ENCODE data around the gene RIT2.

RIT2 gene

DNA sequence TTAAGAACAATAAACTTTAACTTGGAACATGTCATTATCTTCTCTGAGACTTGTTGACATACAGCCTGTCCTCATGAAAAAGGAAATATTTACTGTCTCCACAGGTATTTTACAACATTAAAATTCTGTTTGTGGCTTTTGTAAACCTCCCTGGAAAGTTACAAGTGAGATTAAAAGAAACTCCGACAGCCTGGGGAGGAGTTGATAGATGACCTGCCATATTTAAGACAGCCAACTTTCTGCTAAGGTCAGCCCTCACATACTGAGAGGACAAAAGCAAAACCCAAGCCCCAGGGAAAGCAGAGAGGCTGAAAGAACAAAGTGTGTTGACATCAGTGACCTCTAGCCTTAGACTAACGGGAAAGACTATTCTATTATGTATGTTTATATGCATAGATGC is 350.2 kb downstream of the RIT2 start:
- Histone ChIP-seq H3K79me2 (ENCODE audit: insufficient read depth, low read length) (no peaks in the 10 kb centered on the region), H3K9me3 (ENCODE audit: insufficient read depth, low read length) (no peaks in the 10 kb centered on the region), H3K4me2 (ENCODE audit: low read depth, low read length, poor library complexity, severe bottlenecking) (no peak overlapping the region), H3K27me3 (ENCODE audit: low read length) (no peaks in the 10 kb centered on the region), H3K4me3 (ENCODE audit: insufficient read depth, low read length, poor library complexity, severe bottlenecking) (no peak overlapping the region), H4K20me1 (ENCODE audit: low read depth, low read length) (no peaks in the 10 kb centered on the region), H3K9ac (ENCODE audit: low read length) (no peak overlapping the region), H3K36me3 (ENCODE audit: low read length) (no peaks in the 10 kb centered on the region), H3K27ac (ENCODE audit: low read depth, low read length) (no peak overlapping the region), H3F3A (ENCODE audit: insufficient read depth) (no peaks in the 10 kb centered on the region), H2AFZ (ENCODE audit: low read depth, low read length, severe bottlenecking) (no peak overlapping the region), H3K9me2 (replicated peaks; ENCODE audit: insufficient read depth, low read length) (0 out of 2 replicates have a peak, but pooled peaks cover 5% of the 10 kb centered on the region)
- TF ChIP-seq EZH2phosphoT487 (conservative IDR thresholded peaks at IDR 0.05; ENCODE audit: low read length): no peak
- TF ChIP-seq, protein P1, sequence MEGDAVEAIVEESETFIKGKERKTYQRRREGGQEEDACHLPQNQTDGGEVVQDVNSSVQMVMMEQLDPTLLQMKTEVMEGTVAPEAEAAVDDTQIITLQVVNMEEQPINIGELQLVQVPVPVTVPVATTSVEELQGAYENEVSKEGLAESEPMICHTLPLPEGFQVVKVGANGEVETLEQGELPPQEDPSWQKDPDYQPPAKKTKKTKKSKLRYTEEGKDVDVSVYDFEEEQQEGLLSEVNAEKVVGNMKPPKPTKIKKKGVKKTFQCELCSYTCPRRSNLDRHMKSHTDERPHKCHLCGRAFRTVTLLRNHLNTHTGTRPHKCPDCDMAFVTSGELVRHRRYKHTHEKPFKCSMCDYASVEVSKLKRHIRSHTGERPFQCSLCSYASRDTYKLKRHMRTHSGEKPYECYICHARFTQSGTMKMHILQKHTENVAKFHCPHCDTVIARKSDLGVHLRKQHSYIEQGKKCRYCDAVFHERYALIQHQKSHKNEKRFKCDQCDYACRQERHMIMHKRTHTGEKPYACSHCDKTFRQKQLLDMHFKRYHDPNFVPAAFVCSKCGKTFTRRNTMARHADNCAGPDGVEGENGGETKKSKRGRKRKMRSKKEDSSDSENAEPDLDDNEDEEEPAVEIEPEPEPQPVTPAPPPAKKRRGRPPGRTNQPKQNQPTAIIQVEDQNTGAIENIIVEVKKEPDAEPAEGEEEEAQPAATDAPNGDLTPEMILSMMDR (IDR thresholded peaks at IDR 0.05; ENCODE audit: insufficient read depth, low read length, poor library complexity, severe bottlenecking): no peak

DNA sequence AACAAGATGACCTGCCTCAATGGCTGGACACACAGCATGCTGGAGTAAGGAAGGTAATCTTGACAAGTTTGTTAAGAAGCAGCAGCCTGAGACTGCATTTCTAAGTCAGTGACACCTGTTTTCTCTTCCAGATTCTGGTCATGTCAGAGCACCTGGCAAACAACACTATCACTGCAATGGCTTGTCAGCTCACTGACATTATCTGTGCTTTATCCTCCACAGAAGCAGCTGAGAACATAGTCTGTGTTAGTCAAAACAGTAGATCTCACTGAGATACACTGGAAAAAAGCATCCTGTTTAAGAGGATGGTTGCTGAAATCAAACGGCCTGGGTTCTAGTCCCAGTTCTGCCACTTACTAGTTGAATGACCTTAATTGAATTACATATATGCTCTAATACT is 355.2 kb downstream of the RIT2 start:
- Histone ChIP-seq H3K9ac (ENCODE audit: low read length) (no peak overlapping the region), H3K27ac (ENCODE audit: low read depth, low read length) (no peak overlapping the region), H3K4me3 (ENCODE audit: insufficient read depth, low read length, poor library complexity, severe bottlenecking) (no peak overlapping the region), H3K79me2 (ENCODE audit: insufficient read depth, low read length) (no peaks in the 10 kb centered on the region), H3K9me3 (ENCODE audit: insufficient read depth, low read length) (no peaks in the 10 kb centered on the region), H4K20me1 (ENCODE audit: low read depth, low read length) (no peaks in the 10 kb centered on the region), H3K4me2 (ENCODE audit: low read depth, low read length, poor library complexity, severe bottlenecking) (no peak overlapping the region), H3K9me2 (replicated peaks; ENCODE audit: insufficient read depth, low read length) (0 out of 2 replicates have a peak, but pooled peaks cover 5% of the 10 kb centered on the region), H2AFZ (ENCODE audit: low read depth, low read length, severe bottlenecking) (no peak overlapping the region), H3K36me3 (ENCODE audit: low read length) (no peaks in the 10 kb centered on the region), H3F3A (ENCODE audit: insufficient read depth) (no peaks in the 10 kb centered on the region), H3K27me3 (ENCODE audit: low read length) (no peaks in the 10 kb centered on the region)
- TF ChIP-seq, protein P1 (IDR thresholded peaks at IDR 0.05; ENCODE audit: insufficient read depth, low read length, poor library complexity, severe bottlenecking): no peak
- TF ChIP-seq EZH2phosphoT487 (conservative IDR thresholded peaks at IDR 0.05; ENCODE audit: low read length): no peak

DNA sequence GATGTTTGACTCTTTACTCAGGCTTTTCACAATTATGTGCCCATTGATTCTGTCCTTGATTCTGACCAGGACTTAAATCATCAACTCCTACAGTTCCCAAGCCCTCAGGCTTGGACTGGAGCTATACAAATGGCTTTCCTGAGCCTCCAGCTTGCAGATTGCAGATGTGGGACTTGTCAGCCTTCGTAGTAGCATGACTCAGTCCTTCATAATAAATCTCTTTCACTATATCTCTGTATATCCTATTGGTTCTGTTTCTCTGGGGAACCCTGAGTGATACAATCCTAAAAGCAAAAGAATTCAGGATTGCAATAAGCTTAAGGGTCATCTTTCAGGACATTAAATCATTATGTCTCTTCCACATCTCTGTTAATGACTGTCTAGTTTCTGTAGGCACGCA is 356.6 kb downstream of the RIT2 start:
- no peak for TF ChIP-seq EZH2phosphoT487 (conservative IDR thresholded peaks at IDR 0.05; ENCODE audit: low read length)
- TF ChIP-seq, protein P1 (IDR thresholded peaks at IDR 0.05; ENCODE audit: insufficient read depth, low read length, poor library complexity, severe bottlenecking): no peak
- H3K9me3 ChIP-seq (ENCODE audit: insufficient read depth, low read length): no peaks in the 10 kb centered on the region
- H3K9ac ChIP-seq (ENCODE audit: low read length): no peak overlapping the region
- H2AFZ ChIP-seq (ENCODE audit: low read depth, low read length, severe bottlenecking): no peak overlapping the region
- H3K4me3 ChIP-seq (ENCODE audit: insufficient read depth, low read length, poor library complexity, severe bottlenecking): no peak overlapping the region
- 0 out of 2 replicates have a peak, but pooled peaks cover 5% of the 10 kb centered on the region for H3K9me2 ChIP-seq (replicated peaks; ENCODE audit: insufficient read depth, low read length)
- H3K79me2 ChIP-seq (ENCODE audit: insufficient read depth, low read length): no peaks in the 10 kb centered on the region
- H3K36me3 ChIP-seq (ENCODE audit: low read length): no peaks in the 10 kb centered on the region
- H3F3A ChIP-seq (ENCODE audit: insufficient read depth): no peaks in the 10 kb centered on the region
- no peaks in the 10 kb centered on the region for H4K20me1 ChIP-seq (ENCODE audit: low read depth, low read length)
- H3K4me2 ChIP-seq (ENCODE audit: low read depth, low read length, poor library complexity, severe bottlenecking): no peak overlapping the region
- H3K27ac ChIP-seq (ENCODE audit: low read depth, low read length): no peak overlapping the region
- H3K27me3 ChIP-seq (ENCODE audit: low read length): no peaks in the 10 kb centered on the region
